ENCODE results near the gene ELP5. TPM values are rescaled to one million over a fixed set of nuclear protein-coding genes. Genes with fewer than 3 reads are reported as not detected.
A peak's percentile ranks its signal among the peaks of the same experiment; 100 is the strongest.
"Not testable (repeated sequence)": the region's sequence is repeated elsewhere in the genome, so short reads cannot be mapped to it uniquely, and the experiment has no call there.

The ELP5 gene
- polyA plus RNA-seq, 1 experiment, result 25.9 TPM

DNA sequence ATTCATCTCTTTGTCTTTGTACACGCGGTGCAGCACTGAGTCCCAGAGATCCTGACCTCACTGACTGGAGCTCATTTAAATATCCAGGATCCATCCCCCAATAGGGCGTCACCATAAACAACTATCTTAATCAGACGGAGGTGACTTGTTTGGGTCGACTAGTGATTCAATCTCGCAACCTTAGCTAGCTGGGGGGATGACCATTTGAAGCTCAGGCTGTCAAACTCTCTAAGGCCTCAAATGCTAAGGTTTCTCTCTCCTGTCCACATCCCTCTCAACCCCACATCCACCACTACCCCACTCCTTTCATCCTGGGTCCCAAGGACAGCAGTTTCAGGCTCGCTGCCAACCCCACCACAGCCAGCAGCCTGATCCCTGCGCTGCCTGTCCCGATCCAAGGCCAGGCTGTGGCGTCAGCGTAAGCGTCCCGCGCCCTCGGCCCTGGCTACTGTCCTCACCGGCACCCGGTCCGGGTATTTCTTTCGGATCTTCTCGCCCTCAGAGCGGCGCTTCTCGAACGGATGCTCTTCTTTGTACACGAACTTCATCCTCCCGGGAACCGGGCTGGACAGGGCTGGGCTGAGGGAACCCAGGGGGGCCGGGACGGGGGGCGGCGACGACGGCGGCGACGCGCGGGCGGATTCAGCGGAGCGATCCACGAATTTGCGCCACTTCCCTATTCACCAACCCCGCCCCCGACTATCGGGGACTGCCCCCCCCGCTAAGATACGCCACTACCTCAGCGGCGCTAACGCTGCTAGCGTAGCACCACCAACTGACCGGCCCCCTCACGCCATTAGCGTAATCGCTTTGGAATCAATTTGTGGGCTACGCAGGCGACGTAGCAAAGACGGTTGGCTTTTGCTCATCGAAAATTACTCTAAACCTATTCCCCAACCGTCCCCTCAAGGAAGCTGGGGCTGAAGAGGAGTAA is 10.0 kb upstream of the ELP5 start, which contains the start of gene GABARAP:
Gene GABARAP (minus strand): TSS at position 667 of the 934 bp plus-strand sequence. CDS start 119 bp downstream, at position 548.
- Histone ChIP-seq H3K27ac (ENCODE audit: low read depth, low read length) (peak within 1 kb of the TSS; percentile 94), H3K4me3 (ENCODE audit: low read depth, low read length) (peak within 1 kb of the TSS; percentile 97), H3K9me3 (ENCODE audit: control insufficient read depth, insufficient read depth, low read length) (peaks cover 3% of the 10 kb centered on the region; the same call in 1 of the 2 replicates), H3K27me3 (ENCODE audit: control insufficient read depth, insufficient read depth, low read length) (no peaks in the 10 kb centered on the region)
- TF ChIP-seq, protein P1, sequence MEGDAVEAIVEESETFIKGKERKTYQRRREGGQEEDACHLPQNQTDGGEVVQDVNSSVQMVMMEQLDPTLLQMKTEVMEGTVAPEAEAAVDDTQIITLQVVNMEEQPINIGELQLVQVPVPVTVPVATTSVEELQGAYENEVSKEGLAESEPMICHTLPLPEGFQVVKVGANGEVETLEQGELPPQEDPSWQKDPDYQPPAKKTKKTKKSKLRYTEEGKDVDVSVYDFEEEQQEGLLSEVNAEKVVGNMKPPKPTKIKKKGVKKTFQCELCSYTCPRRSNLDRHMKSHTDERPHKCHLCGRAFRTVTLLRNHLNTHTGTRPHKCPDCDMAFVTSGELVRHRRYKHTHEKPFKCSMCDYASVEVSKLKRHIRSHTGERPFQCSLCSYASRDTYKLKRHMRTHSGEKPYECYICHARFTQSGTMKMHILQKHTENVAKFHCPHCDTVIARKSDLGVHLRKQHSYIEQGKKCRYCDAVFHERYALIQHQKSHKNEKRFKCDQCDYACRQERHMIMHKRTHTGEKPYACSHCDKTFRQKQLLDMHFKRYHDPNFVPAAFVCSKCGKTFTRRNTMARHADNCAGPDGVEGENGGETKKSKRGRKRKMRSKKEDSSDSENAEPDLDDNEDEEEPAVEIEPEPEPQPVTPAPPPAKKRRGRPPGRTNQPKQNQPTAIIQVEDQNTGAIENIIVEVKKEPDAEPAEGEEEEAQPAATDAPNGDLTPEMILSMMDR (IDR thresholded peaks at IDR 0.05; ENCODE audit: low read depth, low read length), result no peak
- POLR2A ChIA-PET, result interaction anchor here (0.7 to 2.9 kb wide), 7 partner anchors 8 to 88 kb away, joined by 3 to 18 read pairs (median 5); partner anchors contain the start of genes ACADVL, CTDNEP1, DLG4 and DVL2
- peak; percentile 82 for DNase-seq (ENCODE audit: low read depth, low spot score)
- CTCF ChIA-PET, result interaction anchor here (0.6 to 1.4 kb wide), 10 partner anchors 9 to 284 kb away, joined by 3 to 21 read pairs (median 3); partner anchors contain the start of genes CTDNEP1 and TMEM256

DNA sequence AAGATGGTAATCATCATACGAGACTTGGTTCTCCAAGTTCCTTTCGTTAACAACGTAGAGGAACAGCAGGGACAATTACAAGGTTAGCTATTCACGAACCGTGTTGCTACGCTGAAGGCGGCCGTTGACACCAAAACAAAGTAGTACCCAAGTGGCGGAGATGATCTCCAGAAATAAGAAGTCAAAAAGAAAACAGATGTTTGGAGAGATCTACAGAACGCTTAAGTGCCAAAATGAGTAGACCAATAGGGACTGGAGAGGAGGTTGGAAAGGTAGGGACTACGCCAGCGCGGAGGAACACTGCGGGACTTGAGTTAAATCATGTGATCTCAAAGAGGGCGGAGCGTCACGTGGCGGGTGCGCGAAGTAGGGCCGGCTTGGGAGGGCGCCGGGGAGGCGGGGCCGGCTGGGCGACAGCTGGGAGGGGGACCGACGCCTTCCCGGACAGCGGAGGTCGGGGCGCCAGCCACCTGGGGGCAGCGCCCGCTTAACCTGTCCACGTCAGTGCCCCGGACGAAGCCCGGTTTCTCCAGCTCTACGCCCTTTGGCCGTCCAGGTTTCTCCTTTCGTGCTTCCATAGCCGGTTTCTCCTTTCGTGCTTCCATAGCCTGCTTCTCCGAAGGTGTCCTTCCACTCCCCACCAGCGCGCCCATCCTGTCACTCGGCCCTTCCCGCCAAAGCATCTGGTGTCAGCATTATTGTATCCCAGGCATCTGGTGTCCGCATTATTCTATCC is 9.1 kb upstream of the ELP5 start:
- POLR2A ChIA-PET, result interaction anchor here (0.7 to 2.9 kb wide), 8 partner anchors 9 to 87 kb away, joined by 3 to 18 read pairs (median 4); partner anchors contain the start of genes ACADVL, CTDNEP1, DLG4 and DVL2
- H3K9me3 ChIP-seq (ENCODE audit: control insufficient read depth, insufficient read depth, low read length), result peaks cover 3% of the 10 kb centered on the region; the same call in 1 of the 2 replicates
- no peaks in the 10 kb centered on the region for H3K27me3 ChIP-seq (ENCODE audit: control insufficient read depth, insufficient read depth, low read length)
- TF ChIP-seq, protein P1 (IDR thresholded peaks at IDR 0.05; ENCODE audit: low read depth, low read length), result no peak
- peak overlapping the region; percentile 97 for H3K4me3 ChIP-seq (ENCODE audit: low read depth, low read length)
- peak overlapping the region; percentile 94 for H3K27ac ChIP-seq (ENCODE audit: low read depth, low read length)
- CTCF ChIA-PET, result interaction anchor here (0.6 to 1.4 kb wide), 10 partner anchors 9 to 283 kb away, joined by 3 to 21 read pairs (median 4); partner anchors contain the start of genes CTDNEP1 and TMEM256
- DNase-seq (ENCODE audit: low read depth, low spot score), result peak; percentile 91

DNA sequence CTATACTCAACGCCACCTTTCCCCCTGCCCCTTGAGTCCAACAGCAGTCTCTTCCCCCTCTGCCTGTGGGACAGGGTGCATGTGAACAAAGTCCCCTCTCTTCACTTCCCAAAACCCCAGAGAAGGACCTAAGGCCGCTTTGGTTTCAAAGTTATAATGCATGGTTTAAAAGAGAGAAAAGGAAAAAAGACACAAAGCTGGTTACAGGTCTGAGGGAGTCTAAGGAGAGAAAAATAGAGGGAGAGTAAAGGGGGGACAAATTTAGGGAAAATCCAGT is 8.6 kb upstream of the ELP5 start:
- peak overlapping the region; percentile 94 for H3K27ac ChIP-seq (ENCODE audit: low read depth, low read length)
- ChIA-PET CTCF (interaction anchor here (1.4 kb wide), 1 partner anchor 62 kb away, joined by 3 read pairs; no protein-coding TSS in a partner anchor), POLR2A (interaction anchor here (1.0 to 2.9 kb wide), 4 partner anchors 8 to 53 kb away, joined by 3 to 18 read pairs (median 8); partner anchors contain the start of genes ACADVL, CTDNEP1, DLG4 and ELP5)
- peak overlapping the region; percentile 97 for H3K4me3 ChIP-seq (ENCODE audit: low read depth, low read length)
- TF ChIP-seq, protein P1 (IDR thresholded peaks at IDR 0.05; ENCODE audit: low read depth, low read length), result no peak
- peaks cover 3% of the 10 kb centered on the region; the same call in 1 of the 2 replicates for H3K9me3 ChIP-seq (ENCODE audit: control insufficient read depth, insufficient read depth, low read length)
- no peaks in the 10 kb centered on the region for H3K27me3 ChIP-seq (ENCODE audit: control insufficient read depth, insufficient read depth, low read length)
- no peak for DNase-seq (ENCODE audit: low read depth, low spot score)

DNA sequence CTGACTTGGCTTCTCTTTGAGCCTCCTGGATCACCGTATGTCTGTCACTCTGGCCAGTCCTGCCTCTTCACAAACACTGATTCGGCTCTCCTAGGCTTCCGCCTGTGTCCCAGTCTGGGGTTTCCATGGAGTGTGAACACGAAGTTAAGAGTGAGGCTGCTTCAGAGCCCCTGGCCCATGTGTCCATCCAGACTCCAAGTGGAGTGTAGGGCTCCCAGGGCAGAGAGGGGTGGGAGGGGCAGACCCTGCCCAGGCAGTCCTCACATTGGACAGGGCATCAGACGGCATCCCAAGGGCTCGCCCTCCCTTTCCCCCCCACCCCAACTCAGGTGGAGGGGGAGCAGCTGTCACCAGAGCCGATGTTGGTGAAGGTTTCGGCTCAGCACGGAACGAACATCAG is 8.2 kb upstream of the ELP5 start:
- POLR2A ChIA-PET, result interaction anchor here (1.0 to 2.9 kb wide), 2 partner anchors 23 to 52 kb away, joined by 3 to 12 read pairs; partner anchors contain the start of genes ACADVL and DLG4

DNA sequence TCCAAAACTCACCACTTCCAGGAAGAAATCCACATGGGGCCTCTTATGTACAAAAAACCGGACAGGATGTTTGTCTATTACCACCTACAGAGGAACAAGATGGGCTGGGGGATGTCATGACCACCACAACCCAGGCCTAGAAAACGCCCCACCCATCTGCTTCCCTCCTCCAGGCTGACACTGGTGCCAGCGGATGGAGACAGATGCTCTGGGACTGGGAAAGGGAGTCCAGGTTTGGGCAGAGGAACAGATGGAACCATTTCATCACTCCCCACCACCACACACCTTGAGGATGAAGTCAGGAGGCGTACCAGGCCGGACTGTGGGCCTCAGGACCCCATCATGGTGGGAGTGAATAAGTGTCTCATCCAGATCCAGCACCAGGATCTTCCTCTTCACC is 5.2 kb upstream of the ELP5 start:
- Histone ChIP-seq H3K27ac (ENCODE audit: low read depth, low read length) (no peak overlapping the region), H3K27me3 (ENCODE audit: control insufficient read depth, insufficient read depth, low read length) (no peaks in the 10 kb centered on the region), H3K9me3 (ENCODE audit: control insufficient read depth, insufficient read depth, low read length) (peaks cover 3% of the 10 kb centered on the region; the same call in 1 of the 2 replicates), H3K4me3 (ENCODE audit: low read depth, low read length) (no peak overlapping the region)
- ChIA-PET CTCF (no interaction called here), POLR2A (no interaction called here)
- no peak for DNase-seq (ENCODE audit: low read depth, low spot score)
- TF ChIP-seq, protein P1 (IDR thresholded peaks at IDR 0.05; ENCODE audit: low read depth, low read length), result no peak

More for the DNA sequence above, 8.2 kb upstream of the ELP5 start:
- H3K4me3 ChIP-seq (ENCODE audit: low read depth, low read length); H3K9me3 ChIP-seq (ENCODE audit: control insufficient read depth, insufficient read depth, low read length); CTCF ChIA-PET; H3K27me3 ChIP-seq (ENCODE audit: control insufficient read depth, insufficient read depth, low read length); H3K27ac ChIP-seq (ENCODE audit: low read depth, low read length); DNase-seq (ENCODE audit: low read depth, low spot score): not testable (repeated sequence)

Data from AG04450 (cell line).